HG02840 (cell line): Measurements from ENCODE around the gene BCOR.

Experiments
- ATAC-seq: cut with Tn5 transposase; IDR thresholded peaks from one replicate; pipeline ENCODE4 v1.9.1; 2021; ENCODE audit warnings: mild to moderate bottlenecking, moderate library complexity, moderate number of reproducible peaks; ENCODE audit not compliant: unreplicated experiment, low FRiP score

The BCOR gene

GRCh38 chrX:40097504-40098263, at the start of gene BCOR:
TSS of gene BCOR (minus strand) at chrX:40097958. CDS start at chrX:40077929, 20,029 bp downstream.
- ATAC-seq, result no peak

GRCh38 chrX:40147126-40147952, 49.6 kb upstream of the BCOR start:
- ATAC-seq, result no peak

GRCh38 chrX:40146262-40147125, 48.7 kb upstream of the BCOR start:
- ATAC-seq, result no peak

GRCh38 chrX:40145923-40146261, 48.1 kb upstream of the BCOR start:
- ATAC-seq, result no peak

GRCh38 chrX:40145001-40145922, 47.5 kb upstream of the BCOR start:
- no peak for ATAC-seq

- no peak for ATAC-seq
Measured at GRCh38 chrX:40144576-40144975, 46.8 kb upstream of the BCOR start.

GRCh38 chrX:40143987-40144386, 46.2 kb upstream of the BCOR start:
- no peak for ATAC-seq

- ATAC-seq, result no peak
Measured at GRCh38 chrX:40143001-40143400, 45.2 kb upstream of the BCOR start.

- no peak for ATAC-seq
Measured at GRCh38 chrX:40142417-40142816, 44.7 kb upstream of the BCOR start.

- ATAC-seq, result no peak
Measured at GRCh38 chrX:40140706-40141499, 43.1 kb upstream of the BCOR start.

- ATAC-seq, result no peak
Measured at GRCh38 chrX:40132751-40133150, 35.0 kb upstream of the BCOR start.

GRCh38 chrX:40131654-40132337, 34.0 kb upstream of the BCOR start:
- no peak for ATAC-seq

- no peak for ATAC-seq
Measured at GRCh38 chrX:40130207-40130606, 32.4 kb upstream of the BCOR start.

GRCh38 chrX:40127052-40127451, 29.3 kb upstream of the BCOR start:
- no peak for ATAC-seq

- no peak for ATAC-seq
Measured at GRCh38 chrX:40122487-40122886, 24.7 kb upstream of the BCOR start.

- ATAC-seq, result no peak
Measured at GRCh38 chrX:40121618-40122017, 23.9 kb upstream of the BCOR start.

- ATAC-seq, result no peak
Measured at GRCh38 chrX:40120838-40121580, 23.3 kb upstream of the BCOR start.
